HG02678 (cell line): ENCODE measurements around the gene POM121.
"Not testable (repeated sequence)": the region's sequence is repeated elsewhere in the genome, so short reads cannot be mapped to it uniquely, and the experiment has no call there.

Source experiments
- ATAC-seq: cut with Tn5 transposase; IDR thresholded peaks from one replicate; pipeline ENCODE4 v1.9.1; 2021; ENCODE audit warnings: mild to moderate bottlenecking, moderate library complexity; ENCODE audit not compliant: unreplicated experiment

POM121 gene

DNA sequence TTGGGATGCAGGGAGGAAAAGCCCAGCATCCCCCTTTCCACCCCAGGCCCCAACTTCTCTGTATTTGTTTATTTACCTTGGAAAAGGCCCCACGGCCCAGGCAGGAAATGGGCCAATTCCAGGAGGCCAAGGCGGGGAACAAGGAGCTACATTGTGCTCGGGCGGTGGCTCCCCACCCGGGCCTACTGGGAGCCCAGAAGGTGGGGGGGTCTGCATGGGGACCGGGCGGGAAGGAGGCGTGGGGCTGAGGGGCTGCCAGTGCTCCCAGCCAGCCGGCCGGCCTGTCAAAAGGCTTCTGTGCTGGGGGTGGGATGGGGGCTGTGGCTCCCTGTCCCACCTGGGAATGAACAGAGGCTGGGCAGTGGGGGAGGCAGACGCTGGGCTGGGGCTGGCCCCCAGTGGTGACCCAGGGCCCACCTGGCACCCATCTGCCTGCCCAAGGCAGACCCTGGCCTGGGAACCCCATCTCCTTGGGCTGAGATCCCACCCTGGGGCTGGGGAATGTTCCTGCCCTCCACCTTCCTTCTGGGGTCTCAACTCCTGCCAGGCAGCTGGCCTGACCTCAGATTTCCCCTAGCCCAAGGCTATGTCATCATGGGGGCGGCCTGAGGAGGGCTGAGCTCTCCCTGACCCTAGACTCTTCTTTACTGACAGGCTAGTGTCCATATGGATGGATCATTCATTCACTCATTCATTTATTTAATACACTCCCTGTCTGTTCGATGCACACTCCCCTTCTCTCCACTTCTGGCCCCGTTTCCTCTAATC, 65.4 kb downstream of the POM121 start:
- not testable (repeated sequence) for ATAC-seq

DNA sequence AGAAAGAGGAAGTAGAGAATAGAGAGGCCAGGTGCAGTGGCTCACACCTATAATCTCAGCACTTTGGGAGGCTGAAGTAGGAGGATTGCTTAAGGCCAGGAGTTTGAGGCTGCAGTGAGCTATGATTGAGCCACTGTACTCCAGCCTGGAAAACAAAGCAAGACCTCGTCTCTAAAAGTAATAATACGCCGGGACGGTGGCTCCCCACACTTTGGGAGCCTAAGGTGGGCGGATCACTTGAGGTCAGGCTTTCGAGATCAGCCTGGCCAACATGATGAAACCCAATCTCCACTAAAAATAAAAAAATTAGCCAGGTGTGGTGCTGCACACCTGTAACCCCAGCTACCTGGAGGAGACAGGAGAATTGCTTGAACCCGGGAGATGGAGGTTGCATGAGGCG, 70.6 kb downstream of the POM121 start:
- ATAC-seq = not testable (repeated sequence)

- ATAC-seq = not testable (repeated sequence)
These were observed 72.6 kb downstream of the POM121 start for GRCh38 chr7:72997447-72997846.

GRCh38 chr7:72997887-72998468, 73.1 kb downstream of the POM121 start:
- ATAC-seq = not testable (repeated sequence)
